H1 (cell line): ENCODE results near the gene TADA2B. TPM values are rescaled to one million over a fixed set of nuclear protein-coding genes. Genes with fewer than 3 reads are reported as not detected.

Experiments
- CTCF ChIA-PET: fragments of 300-600 bp; sonication (Branson Sonifier 250); formaldehyde crosslinking; loops from one replicate; lab custom pipeline; 2021; ENCODE audit not compliant: partially characterized antibody; lab: Charles Lee
- POLR2A ChIA-PET: fragments of 300-600 bp; sonication (Branson Sonifier 250); formaldehyde crosslinking; loops from one replicate; lab custom pipeline; 2021; ENCODE audit warnings: inconsistent platforms; ENCODE audit not compliant: partially characterized antibody; lab: Charles Lee
- DNase-seq, 2 experiments: peaks; one replicate each; pipeline versions ENCODE4 v3.0.0 to v3.0.0-alpha.2; 2010 to 2022; ENCODE audit warnings: low spot score in 2 of 2, low read depth in 1 of 2, mixed read lengths in 1 of 2
- FAIRE-seq: peaks from 2 replicates; lab custom pipeline; 2011; peaks lifted over from hg19 to GRCh38; lab: Jason Lieb, UNC
- H2AFZ ChIP-seq: 2 replicates; pipeline ENCODE4 v1.8.1; 2012; ENCODE audit warnings: low read length, inconsistent platforms
- H2AK5ac ChIP-seq: 2 replicates; pipeline ENCODE4 v1.6.1; 2013; ENCODE audit warnings: low read depth, low read length
- H2BK120ac ChIP-seq: replicated peaks from 2 replicates; pipeline ENCODE3; 2013; ENCODE audit warnings: low read depth, low read length, inconsistent platforms
- H2BK12ac ChIP-seq: 2 replicates; pipeline ENCODE4 v1.6.1; 2013; ENCODE audit warnings: low read depth, low read length
- H2BK15ac ChIP-seq: 2 replicates; pipeline ENCODE4 v1.6.1; 2013; ENCODE audit warnings: low read length
- H2BK20ac ChIP-seq: 2 replicates; pipeline ENCODE4 v1.6.1; 2013; ENCODE audit warnings: low read length
- H2BK5ac ChIP-seq: 2 replicates; pipeline ENCODE4 v1.6.1; 2013; ENCODE audit warnings: low read depth, low read length
- H3K14ac ChIP-seq: 2 replicates; pipeline ENCODE4 v1.6.1; 2013; ENCODE audit warnings: inconsistent platforms; ENCODE audit not compliant: insufficient read length
- H3K18ac ChIP-seq: 2 replicates; pipeline ENCODE4 v1.6.1; 2013; ENCODE audit warnings: low read length; ENCODE audit errors: extremely low read depth
- H3K23ac ChIP-seq: 2 replicates; pipeline ENCODE4 v1.6.1; 2013; ENCODE audit warnings: inconsistent platforms; ENCODE audit not compliant: insufficient read length
- H3K23me2 ChIP-seq: 2 replicates; pipeline ENCODE4 v1.6.1; 2013; ENCODE audit warnings: low read depth, low read length
- H3K27ac ChIP-seq: 2 replicates; pipeline ENCODE4 v1.6.1; 2011; ENCODE audit warnings: low read depth, low read length, inconsistent platforms
- H3K27me3 ChIP-seq, 4 experiments: replicated peaks in 1 of 4; 1 replicate in 1 of 4; 2 replicates in 3 of 4; pipeline versions ENCODE4 v1.6.1 to v1.8.1; 2011 to 2013; ENCODE audit warnings: low read length in 3 of 4, mild to moderate bottlenecking in 3 of 4, inconsistent platforms in 2 of 4, mixed read lengths in 2 of 4, moderate library complexity in 1 of 4; ENCODE audit not compliant: control insufficient read depth in 3 of 4, insufficient read depth in 3 of 4; ENCODE audit errors: extremely low read depth in 1 of 4
- H3K36me3 ChIP-seq, 4 experiments: 2 replicates each; pipeline versions ENCODE4 v1.6.1 to v1.8.1; 2011 to 2013; ENCODE audit warnings: mild to moderate bottlenecking in 4 of 4, low read length in 3 of 4, moderate library complexity in 2 of 4, control low read depth in 1 of 4, inconsistent platforms in 1 of 4; ENCODE audit not compliant: insufficient read depth in 4 of 4, control insufficient read depth in 2 of 4
- H3K4ac ChIP-seq: replicated peaks from 2 replicates; pipeline ENCODE3; 2013; ENCODE audit warnings: low read length, low read depth, mixed read lengths, inconsistent platforms; ENCODE audit not compliant: insufficient read length
- H3K4me1 ChIP-seq, 4 experiments: replicated peaks in 1 of 4; 1 replicate in 1 of 4; 2 replicates in 3 of 4; pipeline versions ENCODE4 v1.6.1 to v1.8.1; 2011 to 2013; ENCODE audit warnings: low read length in 3 of 4, inconsistent platforms in 2 of 4, mixed read lengths in 1 of 4; ENCODE audit not compliant: insufficient read depth in 4 of 4, control insufficient read depth in 3 of 4
- H3K4me2 ChIP-seq, 2 experiments: 2 replicates each; pipeline versions ENCODE4 v1.6.1 to v1.8.1; 2011 to 2013; ENCODE audit warnings: low read depth in 2 of 2, low read length in 2 of 2, control low read depth in 1 of 2, inconsistent platforms in 1 of 2, mild to moderate bottlenecking in 1 of 2; ENCODE audit not compliant: insufficient read depth in 1 of 2
- H3K4me3 ChIP-seq, 4 experiments: fragments of 200-600, 300-600 bp in 1 of 4; sonication (generic), shearing (Covaris generic), sonication (Bioruptor Twin) in 1 of 4; 2 replicates each; pipeline versions ENCODE4 v1.5.1 to v1.8.1; 2011 to 2016; ENCODE audit warnings: low read length in 4 of 4, low read depth in 3 of 4, control low read depth in 2 of 4, inconsistent platforms in 2 of 4, mild to moderate bottlenecking in 2 of 4, mixed read lengths in 1 of 4, moderate library complexity in 1 of 4; ENCODE audit not compliant: insufficient read depth in 2 of 4; ENCODE audit errors: extremely low read depth in 1 of 4
- H3K56ac ChIP-seq: replicated peaks from 2 replicates; pipeline ENCODE3; 2013; ENCODE audit warnings: low read depth, mild to moderate bottlenecking, mixed read lengths, low read length, inconsistent platforms; ENCODE audit not compliant: insufficient read length
- H3K79me1 ChIP-seq: 2 replicates; pipeline ENCODE4 v1.6.1; 2013; ENCODE audit warnings: low read depth, low read length, control low read depth
- H3K79me2 ChIP-seq, 2 experiments: 2 replicates each; pipeline versions ENCODE4 v1.6.1 to v1.8.1; 2012 to 2013; ENCODE audit warnings: low read length in 2 of 2, mild to moderate bottlenecking in 2 of 2, inconsistent platforms in 1 of 2; ENCODE audit not compliant: insufficient read depth in 2 of 2, control insufficient read depth in 1 of 2
- H3K9ac ChIP-seq, 4 experiments: replicated peaks in 1 of 4; 1 replicate in 1 of 4; 2 replicates in 3 of 4; pipeline versions ENCODE4 v1.6.1 to v1.8.1; 2011 to 2013; ENCODE audit warnings: low read depth in 3 of 4, low read length in 3 of 4, control low read depth in 2 of 4, mild to moderate bottlenecking in 2 of 4, moderate library complexity in 2 of 4, inconsistent platforms in 1 of 4; ENCODE audit errors: extremely low read depth in 1 of 4
- H3K9me3 ChIP-seq, 2 experiments: 2 replicates each; pipeline versions ENCODE4 v1.6.1 to v1.8.1; 2012 to 2013; ENCODE audit warnings: mild to moderate bottlenecking in 2 of 2, moderate library complexity in 2 of 2, control low read depth in 1 of 2, inconsistent platforms in 1 of 2, low read depth in 1 of 2, low read length in 1 of 2, mixed read lengths in 1 of 2; ENCODE audit not compliant: insufficient read depth in 2 of 2
- H4K20me1 ChIP-seq, 2 experiments: replicated peaks in 1 of 2; 2 replicates each; pipeline versions ENCODE3 to v1.8.1; 2011 to 2013; ENCODE audit warnings: inconsistent platforms in 2 of 2, low read length in 2 of 2, mild to moderate bottlenecking in 1 of 2; ENCODE audit not compliant: insufficient read depth in 2 of 2, control insufficient read depth in 1 of 2
- H4K5ac ChIP-seq: 2 replicates; pipeline ENCODE4 v1.6.1; 2013; ENCODE audit warnings: low read length, low read depth, mixed read lengths, inconsistent platforms; ENCODE audit not compliant: insufficient read length
- H4K8ac ChIP-seq: 2 replicates; pipeline ENCODE4 v1.8.0; 2013; ENCODE audit warnings: mild to moderate bottlenecking, moderate library complexity, low read length, inconsistent platforms; ENCODE audit not compliant: insufficient read depth; ENCODE audit errors: extremely low read depth
- H4K91ac ChIP-seq: replicated peaks from 2 replicates; pipeline ENCODE3; 2013; ENCODE audit warnings: low read length, mixed read lengths, inconsistent platforms; ENCODE audit not compliant: insufficient read length
- EP300 ChIP-seq, 2 experiments: IDR thresholded peaks; 1 replicate in 1 of 2; 2 replicates in 1 of 2; pipeline ENCODE4 v1.6.1; 2011 to 2012; ENCODE audit warnings: low read depth in 2 of 2, low read length in 2 of 2, mild to moderate bottlenecking in 2 of 2, borderline replicate concordance in 1 of 2, inconsistent platforms in 1 of 2, moderate library complexity in 1 of 2
- RFX5 ChIP-seq: IDR thresholded peaks from 2 replicates; pipeline ENCODE4 v1.6.1; 2011; ENCODE audit warnings: low read depth, low read length, improper control_type of control experiment, borderline replicate concordance
- WGBS, 2 experiments: shearing (Covaris generic) in 1 of 2; methylation state at CpG; one replicate each; pipeline versions ENCODE4 v1.1.6 to v1.1.7; 2013 to 2015; ENCODE audit warnings: low lambda C conversion rate in 2 of 2, mixed read lengths in 2 of 2, inconsistent platforms in 1 of 2, low coverage in 1 of 2, missing lambda C conversion rate in 1 of 2; ENCODE audit not compliant: insufficient replicate concordance in 2 of 2, insufficient coverage in 1 of 2, insufficient read length in 1 of 2; ENCODE audit errors: extremely low coverage in 1 of 2, missing lambda C conversion rate in 1 of 2; 5-methylcytosine and 5-hydroxymethylcytosine counted together
- polyA plus RNA-seq, 7 experiments: library from polyadenylated mRNA; depleted of rRNA in 3 of 7; stranded (reverse) in 5 of 7; unstranded in 2 of 7; fragments of >200 nt in 5 of 7; fragments of 200-250 nt in 2 of 7; gene quantifications; 1 replicate in 5 of 7; 2 replicates in 1 of 7; 4 replicates in 1 of 7; pipeline versions ENCODE4 v1.2.1 to v1.2.3, GENCODE V29; 2011 to 2013; ENCODE audit warnings: missing spikeins in 2 of 7, mixed read lengths in 2 of 7
- total RNA-seq: library from RNA; stranded (reverse); fragmentation: NEBNext Ultra II Directional; extraction: Animal tissue kit (Norgen Biotek cat#: 25700); gene quantifications from 2 replicates; pipeline ENCODE4 v1.2.1, GENCODE V29; 2021

TADA2B gene
- total and polyA plus RNA-seq, 2 of the 8 experiments (the other 6 are each of a cell fraction or from before 2014, with no cell fraction given): 5.7 to 12.1 TPM

DNA sequence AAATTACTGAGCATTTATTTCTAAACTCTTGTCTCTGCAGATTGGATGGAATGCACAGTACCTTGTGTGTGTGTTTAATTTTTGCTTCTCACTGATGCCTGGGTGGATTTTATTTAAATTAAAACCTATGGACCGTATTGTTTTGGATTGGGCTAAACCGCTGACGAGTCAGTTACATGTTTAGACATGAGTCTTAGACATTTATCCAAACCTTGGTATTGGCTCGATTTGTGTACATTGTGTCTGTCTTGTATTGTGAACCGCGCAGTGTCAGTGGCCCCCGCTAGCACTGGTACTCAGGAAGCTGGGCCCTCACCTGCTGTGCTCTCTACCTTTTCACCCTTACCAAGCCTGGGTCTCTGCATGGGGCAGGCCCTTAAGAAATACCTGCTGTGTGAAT is 40.8 kb upstream of the TADA2B start:
- Histone ChIP-seq H3K4me2 (no peak overlapping the region), H3K79me2 (no peaks in the 10 kb centered on the region), H2AFZ (no peak overlapping the region), H2BK15ac (no peak overlapping the region), H3K23ac (no peak overlapping the region), H2AK5ac (no peak overlapping the region), H2BK120ac (no peak overlapping the region), H4K8ac (no peak overlapping the region), H3K4me3 (no peak overlapping the region), H2BK12ac (no peak overlapping the region), H3K14ac (no peak overlapping the region), H3K9ac (no peak overlapping the region), H3K4ac (no peak overlapping the region), H3K4me1 (peaks cover 0 to 6% (median 3%) of the 10 kb centered on the region in 4 experiments; a peak in 4 of 7 replicates), H2BK20ac (no peak overlapping the region), H3K27me3 (no peaks in the 10 kb centered on the region), H4K5ac (no peak overlapping the region), H3K27ac (no peak overlapping the region), H2BK5ac (no peak overlapping the region), H4K20me1 (peaks cover 21 to 27% of the 10 kb centered on the region in 2 experiments), H3K9me3 (no peaks in the 10 kb centered on the region), H3K79me1 (0 out of 2 replicates have a peak, but pooled peaks cover 2% of the 10 kb centered on the region), H3K18ac (no peak overlapping the region), H3K23me2 (no peaks in the 10 kb centered on the region; the same call in 1 of the 2 replicates), H4K91ac (no peak overlapping the region), H3K56ac (no peak overlapping the region), H3K36me3 (peaks cover 27 to 52% (median 34%) of the 10 kb centered on the region in 4 experiments)
- CTCF ChIA-PET: interaction anchor here (2.3 kb wide), 1 partner anchor 28 kb away, joined by 14 read pairs; no protein-coding TSS in a partner anchor
- POLR2A ChIA-PET: interaction anchor here (2.0 kb wide), 1 partner anchor 10 kb away, joined by 4 read pairs; no protein-coding TSS in a partner anchor
- WGBS, 2 experiments: 91% methylated on average over 7 of the region's 7 CpGs; no CpG with 5 or more reads in 1 of the 2 experiments
- no peak for FAIRE-seq
- no peak for DNase-seq
- no peak for TF ChIP-seq RFX5
- TF ChIP-seq EP300 (IDR thresholded peaks at IDR 0.05; ENCODE audit: borderline replicate concordance in 1 of 2, low read depth in 2 of 2, low read length in 2 of 2): no peak
